GM12864 (cell line): ENCODE measurements around the gene C10orf90.

Source experiments
- DNase-seq: peaks from one replicate; pipeline ENCODE4 v3.0.0-alpha.2; 2011; ENCODE audit warnings: low read depth
- H3K4me3 ChIP-seq: 2 replicates; pipeline ENCODE4 v1.5.1; 2011; ENCODE audit warnings: mild to moderate bottlenecking, low read depth, low read length, control low read depth
- CTCF ChIP-seq: IDR thresholded peaks from 2 replicates; pipeline ENCODE4 v1.5.1; 2011; ENCODE audit warnings: low read depth, mild to moderate bottlenecking, moderate library complexity, low read length, control low read depth, inconsistent platforms; ENCODE audit errors: missing control alignments

C10orf90 gene

GRCh38 chr10:126675656-126676438 lies 5.4 kb upstream of the C10orf90 start:
- no peak for TF ChIP-seq CTCF

GRCh38 chr10:126674741-126675515 lies 4.4 kb upstream of the C10orf90 start:
- no peak for DNase-seq
- TF ChIP-seq CTCF = no peak
- H3K4me3 ChIP-seq = no peak overlapping the region

More at GRCh38 chr10:126675656-126676438, 5.4 kb upstream of the C10orf90 start:
- DNase-seq = no peak
- no peak overlapping the region for H3K4me3 ChIP-seq

- no peak overlapping the region for H3K4me3 ChIP-seq
- no peak for TF ChIP-seq CTCF
- DNase-seq = no peak
Observed at GRCh38 chr10:126673565-126673964, 3.1 kb upstream of the C10orf90 start.

GRCh38 chr10:126671402-126671975 lies 996 bp upstream of the C10orf90 start:
- DNase-seq = no peak
- H3K4me3 ChIP-seq = no peak overlapping the region
- no peak for TF ChIP-seq CTCF

- no peak for DNase-seq
- TF ChIP-seq CTCF = no peak
- no peak overlapping the region for H3K4me3 ChIP-seq
Observed at GRCh38 chr10:126670895-126671261, 385 bp upstream of the C10orf90 start.

- no peak overlapping the region for H3K4me3 ChIP-seq
- TF ChIP-seq CTCF = no peak
- no peak for DNase-seq
Observed at GRCh38 chr10:126669168-126669567, 1.3 kb downstream of the C10orf90 start.
